Measurements from ENCODE around the gene COL9A3. TPM values are rescaled to one million over a fixed set of nuclear protein-coding genes. Genes with fewer than 3 reads are reported as not detected.
A peak's percentile ranks its signal among the peaks of the same experiment; 100 is the strongest.

The COL9A3 gene
- polyA plus RNA-seq, 10 donors, result 6.2 to 21.9 (median 11.0) TPM

DNA sequence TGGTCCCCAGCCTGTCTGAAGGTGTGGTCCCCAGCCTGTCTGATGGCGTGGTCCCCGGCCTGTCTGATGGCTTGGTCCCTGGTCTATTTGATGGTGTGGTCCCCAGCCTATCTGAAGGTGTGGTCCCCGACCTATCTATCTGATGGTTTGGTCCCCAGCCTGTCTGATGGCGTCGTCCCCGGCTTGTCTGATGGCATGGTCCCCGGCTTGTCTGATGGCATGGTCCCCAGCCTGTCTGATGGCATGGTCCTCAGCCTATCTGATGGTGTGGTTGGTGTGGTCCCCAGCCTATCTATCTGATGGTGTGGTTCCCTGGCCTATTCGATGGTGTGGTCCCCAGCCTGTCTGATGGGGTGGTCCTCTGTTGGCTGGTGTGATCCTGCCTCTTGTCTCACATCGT lies 38.8 kb upstream of the COL9A3 start:
- no peak for DNase-seq

DNA sequence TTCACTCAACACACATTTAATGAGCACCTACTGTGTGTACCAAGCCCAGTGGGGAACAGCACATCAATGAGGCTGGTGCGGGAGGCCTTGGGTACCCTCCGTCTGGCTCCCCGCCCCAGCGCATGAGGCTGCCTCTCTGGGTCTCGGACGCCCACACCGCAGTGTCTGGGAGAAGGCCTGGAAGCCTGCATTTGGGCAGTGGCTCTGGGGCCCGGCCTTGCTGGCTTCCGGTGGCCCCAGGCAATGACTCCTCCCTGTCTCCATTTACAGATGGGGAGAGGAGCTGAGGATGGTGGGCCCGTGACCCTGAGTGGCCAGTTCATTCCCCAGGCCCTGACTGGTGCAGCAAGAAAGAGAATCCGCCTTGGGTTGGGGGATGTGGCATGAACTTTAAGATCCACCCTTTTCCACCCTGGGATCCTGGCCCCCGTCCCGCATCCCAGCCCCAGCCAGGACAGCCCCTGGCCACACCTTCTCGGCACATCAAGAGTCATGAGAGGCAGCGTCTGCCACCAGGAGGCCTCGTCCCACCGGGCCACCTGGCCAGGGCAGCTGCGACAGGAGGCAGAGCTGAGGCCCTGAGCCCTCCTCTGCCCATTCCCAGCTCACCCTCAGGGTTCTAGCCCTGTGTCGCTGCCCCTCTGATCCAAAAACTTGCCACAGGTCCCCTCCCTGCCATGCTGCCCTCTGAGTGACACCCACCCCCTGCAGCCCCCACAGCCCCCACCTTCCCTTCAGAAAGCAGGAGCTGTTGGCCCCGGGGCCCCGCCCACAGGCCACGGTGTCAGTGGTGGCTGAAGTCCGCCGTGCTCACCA lies 38.0 kb upstream of the COL9A3 start:
- DNase-seq, result no peak

DNA sequence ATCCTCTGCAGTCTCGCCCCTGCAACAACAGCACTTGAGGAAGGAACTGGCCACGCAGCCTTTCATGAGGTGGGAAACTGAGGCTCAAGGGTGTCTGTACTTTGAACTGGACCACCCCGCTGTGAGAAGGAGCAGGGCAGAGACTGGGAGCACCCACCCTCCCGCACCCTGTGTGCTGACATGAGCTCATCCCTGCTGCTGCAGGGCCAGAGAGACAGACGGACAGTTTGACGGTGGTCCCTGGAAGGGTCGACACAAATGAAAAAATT lies 37.5 kb upstream of the COL9A3 start:
- DNase-seq, result no peak

DNA sequence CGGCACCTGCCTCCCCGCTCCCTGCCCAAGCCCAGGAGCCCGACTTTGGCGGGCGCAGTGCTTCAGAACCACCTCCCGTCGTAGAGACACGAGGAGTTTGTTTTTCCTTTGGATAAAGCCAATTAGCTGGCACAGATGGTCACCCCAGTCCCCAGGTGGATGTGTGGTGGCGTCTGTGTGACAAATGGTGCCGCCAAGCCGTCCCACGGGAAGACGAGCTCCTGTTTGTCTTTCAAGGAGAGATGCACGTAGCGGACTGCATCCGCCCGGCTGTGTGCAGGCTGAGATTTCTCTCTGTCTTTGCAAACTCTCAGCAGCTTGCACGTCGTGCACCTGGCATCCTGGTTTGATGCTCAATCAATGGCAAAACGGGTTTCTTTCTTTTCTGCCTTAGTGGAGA lies 36.6 kb upstream of the COL9A3 start:
- no peak for DNase-seq

DNA sequence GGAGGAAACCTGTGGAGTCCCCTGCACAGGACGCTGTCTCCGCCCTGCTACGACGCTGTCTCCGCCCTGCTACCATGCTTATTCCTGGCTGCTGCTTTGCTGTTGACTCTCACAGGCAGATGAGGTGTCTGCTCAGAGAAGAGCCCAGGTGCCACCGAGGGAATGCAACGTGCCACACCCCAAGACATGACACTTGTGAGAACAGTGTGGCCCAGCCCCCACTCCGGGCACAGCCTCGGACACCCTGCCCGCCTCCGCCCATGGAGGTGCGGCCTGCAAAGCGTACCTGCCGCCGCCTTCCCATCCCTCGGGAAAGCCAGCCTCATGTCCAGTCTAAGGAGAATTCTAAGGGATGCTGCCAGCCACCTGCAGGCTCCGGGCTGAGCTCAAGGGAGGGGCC lies 36.2 kb upstream of the COL9A3 start:
- no peak for DNase-seq

DNA sequence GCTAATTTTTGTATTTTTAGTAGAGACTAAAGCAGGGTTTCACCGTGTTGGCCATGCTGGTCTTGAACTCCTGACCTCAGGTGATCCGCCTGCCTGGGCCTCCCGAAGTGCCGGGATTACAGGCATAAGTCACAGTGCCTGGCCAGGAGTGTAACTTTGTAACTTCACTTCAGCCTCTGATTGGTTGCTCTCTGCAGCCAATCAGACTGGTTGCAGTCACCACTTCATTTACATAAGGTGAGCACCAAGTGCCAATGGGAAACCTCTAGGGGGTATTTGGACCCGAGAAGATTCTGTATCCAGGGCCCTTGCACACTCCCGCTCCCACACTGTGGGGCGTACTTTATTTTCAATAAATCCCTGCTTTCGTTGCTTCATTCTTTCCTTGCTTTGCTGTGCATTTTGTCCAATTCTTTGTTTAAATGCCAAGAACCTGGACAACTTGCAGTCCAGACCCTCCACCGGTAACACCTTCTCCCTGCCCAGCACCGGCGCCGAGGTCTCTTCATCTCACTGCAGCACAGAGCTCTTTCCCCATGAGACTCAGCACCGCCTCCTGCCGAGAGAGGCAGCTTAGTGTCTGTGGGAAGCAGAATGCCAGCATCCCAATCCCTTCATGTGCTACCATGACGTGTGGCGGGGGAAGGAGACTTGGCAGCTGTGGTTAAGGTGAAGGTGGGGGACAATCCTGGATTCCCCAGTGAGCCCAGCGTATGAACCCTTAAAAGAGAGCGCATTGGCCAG lies 34.5 kb upstream of the COL9A3 start:
- DNase-seq, result no peak

DNA sequence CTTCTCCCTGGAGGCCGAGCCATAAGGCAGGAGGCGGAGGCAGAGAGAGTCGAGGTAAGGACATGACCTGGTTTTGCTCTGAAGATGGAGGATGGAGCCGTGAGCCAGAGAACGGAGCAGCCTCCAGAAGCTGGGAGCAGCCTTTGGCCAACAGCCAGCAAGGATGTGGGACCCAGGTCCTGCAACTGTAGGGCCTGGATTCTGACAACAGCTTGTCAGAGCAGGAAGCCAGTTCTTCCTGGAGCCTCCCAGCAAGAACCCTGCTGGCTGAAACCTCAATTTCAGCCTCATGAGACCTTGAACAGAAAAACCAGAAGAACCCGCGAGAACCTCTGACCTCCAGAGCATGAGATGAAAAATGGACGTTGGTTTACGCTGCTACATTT lies 34.0 kb upstream of the COL9A3 start:
- peak in 1 of 3 donors; percentile 61 for DNase-seq

DNA sequence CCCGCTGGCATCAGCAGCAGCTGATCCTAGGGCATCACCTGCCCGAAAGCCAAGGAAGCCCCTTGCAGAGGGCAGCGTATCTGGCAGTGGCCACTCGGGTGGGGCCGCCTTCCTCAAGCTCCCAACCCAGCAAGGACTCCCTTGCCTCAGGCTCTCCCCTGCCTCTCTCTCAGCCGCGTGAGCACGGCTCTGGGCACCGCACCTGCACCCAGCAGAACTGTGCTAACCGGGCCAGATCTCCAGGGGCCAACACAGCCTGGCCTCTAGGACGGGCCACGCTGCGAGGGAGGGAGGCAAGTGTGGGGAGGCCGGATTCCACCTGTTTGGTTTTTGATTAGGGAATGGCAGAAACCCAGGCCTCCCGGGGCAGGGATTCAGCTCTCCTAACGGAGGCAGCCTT lies 32.4 kb upstream of the COL9A3 start:
- DNase-seq, result no peak

DNA sequence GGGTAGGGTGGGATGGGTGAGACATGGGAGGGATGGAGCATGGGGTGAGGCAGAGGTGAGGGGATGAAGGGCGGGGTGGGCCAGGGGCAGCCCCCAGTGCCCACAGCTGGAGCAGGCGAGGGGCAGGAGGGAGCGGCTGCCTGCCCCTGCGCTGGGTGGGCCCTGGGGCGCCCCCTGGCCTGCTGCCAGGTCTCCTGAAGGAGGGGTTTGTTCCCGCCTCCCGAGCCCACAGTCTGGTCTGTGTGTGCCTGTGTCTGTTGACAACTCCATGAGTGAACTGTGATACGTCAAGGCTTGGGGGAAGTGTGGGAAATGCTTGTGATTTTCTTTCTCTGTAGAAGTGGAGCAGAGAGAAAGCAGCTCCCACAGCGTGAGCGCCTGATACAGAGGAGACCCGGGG lies 31.5 kb upstream of the COL9A3 start:
- no peak for DNase-seq

DNA sequence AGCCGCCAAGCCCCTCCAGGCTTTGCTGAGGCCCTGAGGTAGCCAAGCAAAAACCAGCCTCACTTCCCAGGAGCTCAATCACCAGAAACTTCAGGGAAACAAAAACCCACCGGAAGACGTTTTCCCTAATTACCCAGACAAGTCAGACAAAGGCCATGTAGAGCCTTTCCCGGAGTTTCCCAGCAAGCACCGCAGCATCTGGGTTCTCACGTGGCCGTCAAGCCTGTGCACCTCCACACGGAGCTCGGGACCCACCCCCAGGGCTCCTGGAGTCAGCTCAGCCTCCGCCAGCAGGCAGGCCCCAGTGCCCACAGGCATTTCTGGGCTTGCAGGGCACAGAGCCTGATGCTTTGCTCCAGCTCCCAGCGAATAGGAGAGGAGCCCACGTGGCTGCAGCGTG lies 30.7 kb upstream of the COL9A3 start:
- DNase-seq, result no peak

DNA sequence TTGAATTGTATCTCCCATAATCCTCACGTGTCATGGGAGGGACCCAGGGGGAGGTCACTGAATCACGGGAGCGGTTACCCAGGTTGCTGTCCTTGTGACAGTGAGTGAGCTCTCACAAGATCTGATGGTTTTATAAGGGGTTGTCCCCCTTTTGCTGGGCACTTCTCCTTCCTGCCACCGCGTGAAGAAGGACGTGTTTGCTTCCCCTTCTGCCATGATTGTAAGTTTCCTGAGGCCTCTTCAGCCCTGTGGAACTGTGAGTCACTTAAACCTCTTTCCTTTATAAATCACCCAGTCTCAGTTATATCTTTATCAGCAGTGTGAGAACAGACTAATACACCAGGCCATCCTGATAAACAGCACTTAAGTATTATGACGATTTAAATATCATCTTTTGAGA lies 29.5 kb upstream of the COL9A3 start:
- no peak for DNase-seq

DNA sequence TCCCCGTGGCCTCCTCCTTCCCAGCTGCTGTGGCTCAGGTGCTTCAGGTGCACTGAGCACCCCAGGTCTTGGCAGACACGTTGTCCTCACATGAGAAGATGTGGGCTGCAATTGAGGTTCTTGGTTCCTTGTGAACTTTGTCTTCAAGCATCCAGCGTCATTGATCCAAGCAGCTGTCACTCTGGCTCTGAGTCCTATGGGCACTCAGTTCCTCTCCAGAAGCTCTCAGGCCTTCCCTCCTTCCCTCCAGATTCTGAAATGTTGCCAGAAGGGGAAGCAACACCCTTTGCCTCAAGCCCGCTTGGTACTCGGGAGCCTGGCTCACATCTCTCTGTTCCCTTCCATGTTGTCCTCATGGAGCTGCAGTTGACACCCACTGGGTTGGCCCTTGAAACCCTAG lies 29.0 kb upstream of the COL9A3 start:
- no peak for DNase-seq

DNA sequence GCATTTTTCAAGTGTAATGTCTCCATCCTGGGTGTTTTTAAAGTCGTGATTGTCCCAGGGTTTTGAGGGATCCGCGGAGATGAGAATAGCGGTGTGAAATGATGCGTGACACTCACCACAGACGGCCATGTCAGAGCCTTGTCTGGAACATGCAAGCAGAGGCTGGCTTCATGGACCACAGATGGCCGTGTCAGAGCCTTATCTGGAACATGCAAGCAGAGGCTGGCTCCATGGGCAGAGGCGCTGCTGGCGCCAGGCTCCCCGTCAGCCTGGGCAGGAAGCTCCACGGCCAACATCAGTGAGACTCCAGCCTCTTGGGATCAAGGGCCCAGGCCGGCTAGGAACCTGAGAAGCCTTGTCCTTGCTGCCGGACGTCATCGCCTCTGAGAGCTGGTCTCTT lies 28.2 kb upstream of the COL9A3 start:
- no peak for DNase-seq

DNA sequence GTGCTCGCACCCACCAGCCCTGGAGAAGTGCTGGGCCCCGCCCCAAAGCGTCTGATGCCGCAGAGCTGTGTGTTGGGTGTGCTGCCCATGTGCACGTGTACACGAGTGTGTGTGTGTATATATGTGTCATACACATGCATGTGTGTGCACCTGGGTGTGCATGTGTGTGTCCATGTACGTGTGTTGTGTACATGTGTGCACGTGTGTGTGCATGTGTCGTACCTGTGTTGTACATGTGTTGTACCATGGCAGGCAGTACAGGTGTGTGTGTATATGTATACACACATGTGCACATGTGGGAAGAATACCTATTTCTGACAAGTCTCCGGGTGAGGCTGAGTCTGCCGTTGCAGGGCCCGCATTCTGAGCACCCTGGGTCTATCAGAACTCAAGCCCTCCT lies 26.8 kb upstream of the COL9A3 start:
- DNase-seq, result no peak

DNA sequence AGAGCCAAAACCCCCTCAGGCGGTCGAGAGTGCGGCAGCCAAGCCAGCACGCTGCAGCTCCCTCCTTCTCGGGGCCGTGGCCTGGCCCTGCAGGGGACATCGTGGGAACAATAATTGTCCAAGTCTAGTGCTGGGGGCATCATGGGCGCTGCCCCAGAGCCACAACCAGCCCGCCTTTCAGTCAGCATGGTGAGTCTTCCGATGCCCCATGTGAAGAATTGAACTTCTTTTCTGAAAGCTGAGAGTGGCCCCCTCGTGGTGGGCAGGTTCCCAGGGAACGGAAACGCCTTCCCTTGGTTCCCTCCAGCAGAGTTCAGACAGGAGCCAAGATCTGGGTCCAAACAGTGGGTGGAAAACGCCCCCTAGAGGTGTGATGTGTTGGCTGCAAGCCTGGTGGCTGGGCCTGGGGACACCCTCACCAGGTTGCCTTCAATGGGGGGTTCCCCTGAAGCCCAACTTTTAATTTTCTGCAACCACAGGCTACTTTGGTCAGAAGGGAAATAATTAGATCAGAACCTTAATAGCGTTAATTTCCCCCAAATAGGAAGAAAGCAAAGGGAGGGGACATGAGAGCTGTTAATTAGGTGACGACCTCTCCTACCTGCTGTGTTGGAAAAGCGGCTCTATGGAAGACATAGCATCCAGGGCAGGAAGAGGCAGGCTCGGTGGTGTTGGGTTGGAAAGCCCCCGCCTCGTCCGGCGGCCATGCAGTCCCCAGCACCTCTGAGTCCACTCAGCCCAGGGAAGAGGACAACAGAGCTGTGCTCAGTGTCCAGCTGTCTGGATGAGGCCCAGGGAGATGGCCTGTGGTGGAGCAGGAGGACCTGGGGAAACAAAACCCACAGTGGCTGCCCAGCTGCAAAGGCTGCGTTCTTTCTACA lies 25.3 kb upstream of the COL9A3 start:
- peak; percentile 85 to 93 (median 87) for DNase-seq

DNA sequence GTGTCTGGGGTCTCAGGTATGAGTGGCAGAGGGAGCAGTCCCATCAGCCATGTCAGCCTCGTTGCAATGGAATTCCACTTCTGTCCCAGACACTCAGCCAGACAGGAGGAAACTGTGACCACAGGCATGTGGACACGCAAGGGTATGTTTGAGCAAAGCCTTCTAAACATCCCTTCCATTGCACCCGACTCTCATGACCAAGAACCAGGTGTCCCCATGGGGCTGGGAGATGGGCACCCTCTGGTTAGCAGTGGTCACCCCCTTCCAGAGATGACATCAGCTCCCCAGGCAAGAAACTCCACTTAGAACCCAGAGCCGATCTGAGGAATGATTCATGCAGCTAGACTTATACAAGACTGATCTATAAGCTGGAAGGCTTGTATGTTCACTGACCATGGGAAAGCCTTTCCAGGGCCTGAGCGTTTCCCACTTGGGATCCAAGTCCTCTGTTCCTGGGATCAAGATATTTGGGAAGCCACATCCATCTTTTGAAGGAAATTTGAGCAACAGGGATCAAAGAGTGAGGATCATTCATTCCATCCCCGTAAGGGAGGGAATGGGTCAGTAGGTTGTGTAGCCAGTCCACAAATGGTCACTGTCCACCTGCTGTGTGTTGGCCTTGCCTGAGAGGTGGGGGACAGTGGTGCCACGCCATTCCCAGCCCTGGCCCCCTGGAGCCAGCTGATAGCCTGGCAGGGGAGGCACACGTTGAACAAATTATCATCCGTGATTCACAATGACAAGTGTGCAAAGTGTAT lies 24.5 kb upstream of the COL9A3 start:
- DNase-seq, result no peak

DNA sequence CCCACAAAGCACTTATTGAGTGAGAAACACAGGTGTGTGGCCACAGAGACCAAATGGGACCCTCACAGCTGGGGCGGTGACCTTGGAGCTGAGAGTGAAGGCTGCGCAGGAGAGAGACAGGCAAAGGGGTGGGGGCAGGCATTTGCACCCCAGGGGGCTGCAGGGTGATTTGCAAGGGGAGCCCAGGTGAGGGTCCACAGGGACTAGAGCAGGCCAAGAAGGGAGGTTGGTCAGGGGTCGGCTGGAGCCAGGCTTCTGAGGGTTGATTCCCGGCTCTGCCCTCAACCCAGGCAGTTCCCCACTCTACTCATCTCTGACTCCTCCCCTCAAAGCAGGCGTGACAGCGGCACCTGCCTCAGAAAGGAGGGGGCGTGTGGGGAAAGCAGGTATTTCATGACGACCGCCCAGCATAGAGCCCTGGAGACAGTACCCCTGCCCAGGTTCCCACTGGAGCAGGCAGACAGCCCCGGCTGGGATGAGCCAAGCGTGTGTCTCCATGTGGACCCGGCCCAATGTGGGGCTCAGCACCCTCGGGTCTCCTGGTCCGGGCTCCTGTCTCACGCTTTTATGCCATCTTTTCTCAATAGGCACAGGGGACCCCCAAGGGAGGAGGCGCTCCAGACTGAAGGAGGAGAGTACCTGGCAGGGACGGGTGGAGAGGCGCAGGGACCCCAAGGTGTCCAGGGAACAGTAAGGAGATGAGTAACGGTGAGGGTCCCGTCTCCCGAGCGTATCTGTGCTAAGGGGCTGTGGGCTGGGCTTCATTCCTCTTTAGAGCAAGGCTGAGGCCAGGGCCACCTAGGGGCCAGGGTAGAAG lies 23.7 kb upstream of the COL9A3 start:
- DNase-seq, result no peak

DNA sequence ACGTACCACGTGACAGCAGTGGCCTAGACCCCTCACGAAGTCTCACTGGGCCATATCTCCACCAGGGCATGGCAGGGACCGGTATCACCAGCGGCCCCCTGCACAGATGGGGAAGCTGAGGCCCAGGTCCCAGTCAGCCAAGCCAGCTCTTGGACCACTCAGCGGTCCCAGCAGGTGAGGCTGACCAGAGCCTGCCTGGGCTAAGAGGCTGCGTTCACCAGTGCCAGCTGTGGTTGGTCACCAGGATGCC lies 23.2 kb upstream of the COL9A3 start:
- DNase-seq, result no peak

DNA sequence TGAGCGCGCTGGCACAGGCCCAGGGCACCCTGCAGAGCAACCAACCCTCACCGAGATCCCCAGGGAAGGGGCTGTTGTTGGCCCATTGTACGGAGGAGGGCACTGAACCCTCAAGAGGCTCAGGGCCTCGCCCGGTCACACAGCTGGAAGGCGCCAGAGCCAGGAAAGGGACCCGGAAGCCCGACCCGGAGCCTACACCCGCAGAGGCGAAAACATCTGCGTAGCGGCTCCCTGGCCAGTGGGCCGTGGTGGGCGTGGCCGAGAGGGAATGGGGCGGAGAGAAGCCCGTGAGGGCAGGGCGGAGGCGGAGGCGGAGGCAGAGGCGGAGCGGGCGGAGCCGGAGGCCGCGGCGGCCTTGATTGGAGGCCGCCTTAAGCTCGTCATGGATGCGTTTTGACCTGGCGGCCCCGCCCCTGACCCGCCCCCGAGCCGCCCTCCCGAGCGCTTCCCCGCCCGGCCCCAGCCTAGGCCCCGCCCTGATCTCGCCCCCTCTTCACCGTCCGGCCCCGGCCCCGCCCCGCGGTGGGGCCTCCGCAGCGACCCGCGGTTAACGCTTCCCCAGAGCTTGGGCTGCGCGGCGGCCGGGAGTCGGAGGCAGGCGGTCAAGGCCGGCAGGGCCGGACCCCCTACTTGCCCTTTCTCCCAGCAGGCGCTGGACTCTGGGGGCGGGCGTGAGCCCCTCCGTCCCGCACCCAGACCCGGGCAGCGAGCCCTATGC lies 22.7 kb upstream of the COL9A3 start:
- DNase-seq, result peak; percentile 95 to 98 (median 95)

DNA sequence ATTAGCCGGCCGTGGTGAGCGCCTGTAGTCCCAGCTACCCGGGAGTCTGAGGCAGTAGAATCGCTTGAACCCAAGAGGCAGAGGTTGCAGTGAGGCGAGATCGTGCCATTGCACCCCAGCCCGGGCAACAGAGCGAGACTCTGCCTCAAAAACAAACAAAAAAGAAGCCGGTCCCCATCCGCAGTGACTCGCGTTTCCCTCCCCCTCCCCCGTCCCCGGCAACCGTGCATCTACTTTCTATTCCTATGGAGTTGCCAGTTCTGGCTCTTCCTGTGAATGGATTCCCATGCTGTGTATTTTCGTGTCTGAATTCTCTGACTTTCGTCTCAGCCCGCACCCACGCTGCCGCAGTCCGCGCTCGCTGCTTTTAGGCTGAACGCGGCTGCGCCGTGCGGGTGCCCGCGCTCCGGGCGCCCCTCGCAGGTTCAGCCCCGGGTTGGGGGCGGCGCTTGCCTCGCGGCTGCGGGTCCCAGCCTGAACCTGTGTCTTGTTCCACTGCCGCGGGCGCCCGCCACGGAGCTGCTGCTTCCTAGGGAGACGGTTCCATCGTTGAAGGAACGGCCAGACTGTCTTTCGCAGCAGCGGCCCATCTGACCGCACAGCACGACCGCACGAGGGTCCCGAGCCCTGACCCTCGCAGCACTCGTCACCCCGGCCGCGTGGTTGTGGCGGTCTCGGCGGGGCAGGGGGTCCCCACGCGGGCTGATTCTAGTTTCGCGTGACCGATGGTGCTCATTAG lies 21.7 kb upstream of the COL9A3 start:
- DNase-seq, result peak in 1 of 3 donors; percentile 79

Data from muscle of back (tissue), 11 donors.